Activated effector memory CD4-positive, alpha-beta T cell treated with Interleukin-2 at 50 U/mL for 16 hours (primary cell): ENCODE data around the gene ACSL3.
"Not testable (repeated sequence)": the region's sequence is repeated elsewhere in the genome, so short reads cannot be mapped to it uniquely, and the experiment has no call there.

Experiments
- DNase-seq: peaks from one replicate; pipeline ENCODE4 v3.0.0-alpha.2; 2020

Gene ACSL3

DNA sequence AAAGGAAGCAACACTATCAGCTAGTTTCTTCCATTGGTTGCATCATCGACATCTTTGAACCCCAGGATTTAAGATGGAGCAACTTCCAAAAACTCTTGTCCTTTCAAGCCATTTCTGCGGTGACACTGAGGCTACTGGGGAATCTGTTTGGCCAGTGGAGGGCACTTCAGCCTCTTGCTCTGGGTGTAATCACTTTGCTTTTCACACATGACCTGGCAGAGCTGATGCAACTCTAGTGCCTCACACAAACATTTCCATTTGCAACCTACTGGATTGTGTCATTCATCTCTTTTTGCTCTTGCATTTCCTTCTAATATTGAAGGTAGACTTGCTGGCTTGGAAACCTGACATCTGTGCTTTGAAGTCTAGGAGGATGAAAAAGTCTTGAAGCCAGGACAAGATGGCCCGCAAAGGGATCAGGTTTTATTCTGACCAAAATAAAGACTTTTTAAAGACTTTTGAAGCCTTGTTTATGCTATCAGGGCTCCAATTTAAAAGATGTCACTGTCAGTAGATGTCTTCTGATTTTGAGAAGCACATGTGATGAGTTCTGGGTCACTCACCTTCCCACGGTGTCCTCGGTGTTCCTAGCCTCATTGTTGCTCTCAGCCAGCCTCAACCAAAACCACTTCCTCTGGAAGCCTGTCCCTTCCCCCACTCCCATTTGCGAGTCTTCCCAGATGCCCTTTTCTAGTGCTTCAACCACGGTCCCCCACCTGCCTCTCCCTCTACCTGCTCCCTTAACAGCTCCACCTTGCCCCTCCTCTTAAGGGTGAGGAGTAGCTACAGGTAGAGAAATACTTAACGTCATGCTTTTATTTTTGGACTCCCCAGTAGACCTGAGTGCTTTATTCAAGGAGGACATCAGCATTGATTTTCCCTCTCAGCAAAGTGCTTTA, 121.4 kb downstream of the ACSL3 start:
- DNase-seq = no peak

DNA sequence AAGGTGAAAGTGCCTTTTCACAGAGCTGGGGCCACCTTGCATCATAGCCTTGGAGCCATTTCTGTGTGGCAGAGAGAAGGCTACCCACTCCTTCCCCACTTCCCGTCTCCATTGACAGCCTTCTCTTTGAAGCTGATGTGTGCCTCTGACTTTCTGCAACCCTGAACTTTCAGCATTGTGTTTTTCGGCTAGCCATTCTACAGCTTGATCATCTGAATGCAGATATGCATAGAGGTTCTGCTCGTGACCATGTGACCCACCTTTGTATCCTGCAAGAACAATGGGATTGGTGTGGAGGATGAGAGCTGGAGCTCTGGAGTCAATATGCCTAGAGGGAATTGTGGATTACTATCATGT, 122.1 kb downstream of the ACSL3 start:
- no peak for DNase-seq

DNA sequence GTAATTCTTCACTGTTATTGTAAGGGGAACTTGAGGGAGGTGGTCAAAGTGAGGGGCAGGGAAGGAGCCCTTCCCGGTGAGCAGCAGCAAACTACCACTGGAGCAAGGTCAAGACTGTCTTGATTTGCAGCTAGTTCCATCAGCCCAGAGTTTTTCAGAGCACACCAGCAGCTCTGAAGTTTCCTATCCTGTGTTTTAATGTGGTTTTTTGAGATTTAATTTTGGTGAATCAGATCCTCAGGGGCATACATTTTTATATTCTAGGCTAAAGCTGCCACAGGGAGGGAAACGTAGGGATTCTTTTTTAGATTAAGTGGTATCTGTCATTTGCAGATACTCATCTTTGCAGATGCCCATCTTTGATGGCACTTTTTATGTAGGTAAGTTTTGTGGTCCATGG, 124.1 kb downstream of the ACSL3 start:
- no peak for DNase-seq

DNA sequence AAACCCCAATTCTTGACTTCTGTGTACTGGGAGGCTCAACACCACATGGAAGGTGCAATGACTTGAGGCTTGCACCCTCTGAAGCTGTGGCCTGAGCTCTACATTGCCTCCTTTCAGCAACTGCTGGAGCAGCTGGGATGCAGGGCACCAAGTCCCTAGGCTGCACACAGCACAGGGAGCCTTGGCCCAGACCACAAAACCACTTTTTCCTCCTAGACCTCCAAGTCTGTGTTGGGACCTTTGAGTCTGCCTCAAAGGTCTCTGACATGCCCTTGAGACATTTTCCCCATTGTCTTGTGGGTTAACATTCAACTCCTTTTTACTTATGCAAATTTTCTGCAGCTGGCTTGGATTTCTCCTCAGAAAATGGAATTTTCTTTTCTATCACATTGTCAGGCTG, 128.6 kb downstream of the ACSL3 start:
- no peak for DNase-seq

DNA sequence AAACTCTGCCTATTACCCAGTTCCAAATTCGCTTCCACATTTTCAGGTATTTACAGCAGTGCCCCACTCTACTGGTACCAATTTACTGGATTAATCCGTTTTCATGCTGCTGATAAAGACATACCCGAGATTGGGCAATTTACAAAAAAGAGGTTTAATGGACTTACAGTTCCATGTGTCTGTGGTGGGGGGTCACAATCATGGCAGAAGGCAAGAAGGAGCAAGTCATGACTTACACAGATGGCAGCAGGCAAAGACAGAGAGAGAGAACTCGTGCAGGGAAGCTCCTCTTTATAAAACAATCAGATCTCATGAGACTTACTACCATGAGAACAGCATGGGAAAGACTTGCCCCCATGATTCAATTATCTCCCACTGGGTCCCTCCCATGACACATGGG, 129.4 kb downstream of the ACSL3 start:
- not testable (repeated sequence) for DNase-seq

DNA sequence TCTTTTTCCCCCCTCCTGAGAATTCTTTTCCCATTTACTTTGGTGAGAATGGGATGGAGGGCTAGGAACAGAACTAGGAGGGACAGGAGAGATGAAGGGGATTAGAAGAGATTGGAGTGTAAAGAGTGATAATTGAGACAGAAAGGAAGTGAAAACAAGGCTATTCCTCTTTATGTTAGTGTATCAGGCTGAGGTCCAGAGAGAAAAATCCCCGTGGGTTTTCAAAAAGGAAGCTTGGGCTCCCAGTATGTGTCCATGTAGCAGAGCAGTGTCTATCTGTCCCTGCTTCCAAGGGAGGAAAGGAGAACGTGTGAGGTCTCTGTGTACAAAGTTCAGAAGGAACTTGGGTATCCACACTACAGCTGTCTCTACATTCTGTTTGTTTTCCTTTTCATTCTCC, 131.3 kb downstream of the ACSL3 start:
- DNase-seq = no peak
